PC-9 (cell line): ENCODE measurements around the gene MSI2. TPM values are rescaled to one million over a fixed set of nuclear protein-coding genes. Genes with fewer than 3 reads are reported as not detected.

Source experiments
- BruUV-seq: library from RNA; stranded (reverse); fragments of 400-500 nt; replicated peaks from 2 replicates; lab custom pipeline; 2021; lab: Mats Ljungman, UMichigan
- CTCF ChIA-PET: fragments of 300-600 bp; sonication (Branson Sonifier 250); formaldehyde crosslinking; loops from one replicate; lab custom pipeline; 2022; ENCODE audit warnings: antibody characterized with exemption; lab: Charles Lee
- POLR2A ChIA-PET: fragments of 300-600 bp; sonication (Branson Sonifier 250); formaldehyde crosslinking; loops from one replicate; lab custom pipeline; 2022; ENCODE audit warnings: antibody characterized with exemption; ENCODE audit not compliant: unreplicated experiment; lab: Charles Lee
- DNase-seq, 2 experiments: peaks; one replicate each; pipeline versions ENCODE4 v3.0.0 to v3.0.0-alpha.2; 2015 to 2022; ENCODE audit warnings: mixed read lengths in 1 of 2
- H2AFZ ChIP-seq: fragments of 200-600 bp; sonication (generic); 2 replicates; pipeline ENCODE4 v1.8.1; 2017; ENCODE audit warnings: antibody characterized with exemption
- H3F3A ChIP-seq: fragments of 200-600 bp; sonication (generic); 2 replicates; pipeline ENCODE4 v1.8.1; 2017; ENCODE audit warnings: antibody characterized with exemption, mild to moderate bottlenecking, low read depth; ENCODE audit not compliant: insufficient read depth
- H3K27ac ChIP-seq: fragments of 200-600 bp; sonication (generic); 2 replicates; pipeline ENCODE4 v1.6.1; 2016; ENCODE audit warnings: mixed run types
- H3K27me3 ChIP-seq: fragments of 200-600 bp; sonication (generic); 2 replicates; pipeline ENCODE4 v1.6.1; 2016; ENCODE audit warnings: low read depth, mixed run types; ENCODE audit not compliant: insufficient read depth
- H3K36me3 ChIP-seq: fragments of 200-600 bp; sonication (generic); 2 replicates; pipeline ENCODE4 v1.6.1; 2016; ENCODE audit warnings: low read depth, mixed run types
- H3K4me1 ChIP-seq: fragments of 200-600 bp; sonication (generic); replicated peaks from 2 replicates; pipeline ENCODE4 v1.6.1; 2016; ENCODE audit warnings: mixed run types; ENCODE audit not compliant: insufficient read depth
- H3K4me2 ChIP-seq: fragments of 200-600 bp; sonication (generic); 2 replicates; pipeline ENCODE4 v1.6.1; 2017; ENCODE audit warnings: mixed run types
- H3K4me3 ChIP-seq: fragments of 200-600 bp; sonication (generic); 2 replicates; pipeline ENCODE4 v1.6.1; 2016; ENCODE audit warnings: mixed run types
- H3K79me2 ChIP-seq: fragments of 200-600 bp; sonication (generic); 2 replicates; pipeline ENCODE4 v1.6.1; 2017; ENCODE audit warnings: low read depth, mixed run types
- H3K9me2 ChIP-seq: fragments of 200-600 bp; sonication (generic); 2 replicates; pipeline ENCODE4 v1.8.1; 2017; ENCODE audit warnings: mild to moderate bottlenecking; ENCODE audit not compliant: insufficient read depth
- H3K9me3 ChIP-seq: fragments of 200-600 bp; sonication (generic); 2 replicates; pipeline ENCODE4 v1.8.1; 2016; ENCODE audit warnings: low read depth; ENCODE audit not compliant: insufficient read depth
- H4K20me1 ChIP-seq: fragments of 200-600 bp; sonication (generic); 2 replicates; pipeline ENCODE4 v1.8.1; 2017; ENCODE audit not compliant: insufficient read depth
- EZH2 ChIP-seq: fragments of 200-600 bp; sonication (generic); IDR thresholded peaks from 2 replicates; pipeline ENCODE4 v1.8.0; 2017; ENCODE audit warnings: antibody characterized with exemption, low read depth
- intact Hi-C: fragments of 100-400 bp; cut with micrococcal nuclease; formaldehyde crosslinking; loops from one replicate; pipeline ENCODE4 v1.10.0; 2022; ENCODE audit not compliant: unreplicated experiment
- total RNA-seq: library from RNA; stranded (reverse); gene quantifications from 2 replicates; pipeline ENCODE4 v1.2.3, GENCODE V29; 2021
- TF ChIP-seq, protein P1 (sequence below): fragments of 200-600 bp; sonication (generic); conservative IDR thresholded peaks from 2 replicates; pipeline ENCODE4 v1.6.1; 2017; ENCODE audit warnings: mixed run types, antibody characterized with exemption, mild to moderate bottlenecking, moderate library complexity

MSI2 gene
- total RNA-seq, 1 experiment from 2014 or later, result 15.7 TPM

DNA sequence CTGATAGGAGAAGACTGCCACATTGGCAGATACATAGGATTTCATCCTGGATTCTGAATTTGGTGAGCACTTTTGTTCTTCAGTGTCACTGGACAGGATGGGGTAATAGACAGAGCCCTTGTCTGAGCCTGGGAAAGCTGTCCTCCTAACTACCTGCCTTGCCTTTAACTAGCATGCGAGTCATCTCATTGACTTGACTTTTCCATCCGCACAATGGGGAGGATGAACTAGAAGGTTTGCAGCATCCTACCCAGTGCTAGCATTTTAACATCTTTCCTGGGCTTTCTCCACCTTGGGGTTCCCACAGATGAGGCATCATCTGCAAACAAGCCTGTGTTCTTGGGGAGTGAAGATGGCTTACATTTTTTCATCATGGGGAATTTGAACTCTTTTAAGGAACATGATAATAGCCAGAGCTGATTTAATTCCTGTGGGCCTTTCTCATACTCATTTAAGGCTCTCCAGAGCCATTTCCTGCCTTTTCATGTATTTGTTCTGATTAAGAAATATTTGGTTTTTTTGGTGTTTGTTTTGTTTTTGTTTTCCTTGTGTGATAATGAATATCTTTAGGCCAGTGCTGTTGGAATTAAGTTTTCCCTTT lies 139.5 kb downstream of the MSI2 start:
- TF ChIP-seq, protein P1, sequence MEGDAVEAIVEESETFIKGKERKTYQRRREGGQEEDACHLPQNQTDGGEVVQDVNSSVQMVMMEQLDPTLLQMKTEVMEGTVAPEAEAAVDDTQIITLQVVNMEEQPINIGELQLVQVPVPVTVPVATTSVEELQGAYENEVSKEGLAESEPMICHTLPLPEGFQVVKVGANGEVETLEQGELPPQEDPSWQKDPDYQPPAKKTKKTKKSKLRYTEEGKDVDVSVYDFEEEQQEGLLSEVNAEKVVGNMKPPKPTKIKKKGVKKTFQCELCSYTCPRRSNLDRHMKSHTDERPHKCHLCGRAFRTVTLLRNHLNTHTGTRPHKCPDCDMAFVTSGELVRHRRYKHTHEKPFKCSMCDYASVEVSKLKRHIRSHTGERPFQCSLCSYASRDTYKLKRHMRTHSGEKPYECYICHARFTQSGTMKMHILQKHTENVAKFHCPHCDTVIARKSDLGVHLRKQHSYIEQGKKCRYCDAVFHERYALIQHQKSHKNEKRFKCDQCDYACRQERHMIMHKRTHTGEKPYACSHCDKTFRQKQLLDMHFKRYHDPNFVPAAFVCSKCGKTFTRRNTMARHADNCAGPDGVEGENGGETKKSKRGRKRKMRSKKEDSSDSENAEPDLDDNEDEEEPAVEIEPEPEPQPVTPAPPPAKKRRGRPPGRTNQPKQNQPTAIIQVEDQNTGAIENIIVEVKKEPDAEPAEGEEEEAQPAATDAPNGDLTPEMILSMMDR, result no peak
- TF ChIP-seq EZH2, result no peak
- peaks cover 8% of the 10 kb centered on the region; the same call in 1 of the 2 replicates for H3K4me1 ChIP-seq
- CTCF ChIA-PET, result no interaction called here

DNA sequence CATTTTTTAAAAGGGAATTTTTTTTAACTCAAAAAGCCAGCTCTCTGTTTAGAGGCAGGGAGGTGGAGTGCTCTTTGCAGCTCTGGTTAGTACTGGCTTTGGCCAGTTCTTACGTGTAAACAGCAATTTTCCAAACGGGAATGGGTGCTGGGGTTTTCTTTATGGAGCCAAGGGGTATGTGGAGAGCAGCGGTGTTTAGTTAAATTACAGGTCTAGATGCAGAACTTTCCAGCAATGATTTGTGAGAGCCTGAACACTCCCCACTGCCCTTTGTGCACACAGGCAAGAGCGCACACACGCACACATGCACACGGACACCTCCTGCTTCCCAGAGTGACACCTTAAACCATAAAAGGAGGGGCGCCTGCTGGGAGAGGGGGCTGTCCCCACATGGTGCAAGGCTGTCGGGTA lies 140.2 kb downstream of the MSI2 start:
- POLR2A ChIA-PET, result no interaction called here
- Histone ChIP-seq H3K4me2 (no peak overlapping the region), H3K79me2 (no peaks in the 10 kb centered on the region), H3K27ac (no peak overlapping the region), H4K20me1 (no peaks in the 10 kb centered on the region), H3K9me2 (no peaks in the 10 kb centered on the region), H3K36me3 (no peaks in the 10 kb centered on the region), H2AFZ (no peak overlapping the region), H3K4me3 (no peak overlapping the region), H3K9me3 (peaks cover 4% of the 10 kb centered on the region; the same call in 1 of the 2 replicates), H3K27me3 (peaks cover 6% of the 10 kb centered on the region; the same call in 1 of the 2 replicates), H3K4me1 (peaks cover 8% of the 10 kb centered on the region; the same call in 1 of the 2 replicates), H3F3A (no peaks in the 10 kb centered on the region)
- TF ChIP-seq, protein P1, result no peak
- no peak for TF ChIP-seq EZH2
- no TSS peak for BruUV-seq
- intact Hi-C loops, result no loop called here
- DNase-seq, result no peak
- CTCF ChIA-PET, result no interaction called here

More for the DNA sequence above, 139.5 kb downstream of the MSI2 start:
- intact Hi-C loops, result no loop called here
- Histone ChIP-seq H3K4me2 (no peak overlapping the region), H3F3A (no peaks in the 10 kb centered on the region), H3K9me2 (no peaks in the 10 kb centered on the region), H3K27me3 (peaks cover 6% of the 10 kb centered on the region; the same call in 1 of the 2 replicates), H3K4me3 (no peak overlapping the region), H3K79me2 (no peaks in the 10 kb centered on the region), H3K36me3 (no peaks in the 10 kb centered on the region), H3K9me3 (peaks cover 4% of the 10 kb centered on the region; the same call in 1 of the 2 replicates), H2AFZ (no peak overlapping the region), H4K20me1 (no peaks in the 10 kb centered on the region), H3K27ac (no peak overlapping the region)
- BruUV-seq, result no TSS peak
- POLR2A ChIA-PET, result no interaction called here
- DNase-seq, result no peak

DNA sequence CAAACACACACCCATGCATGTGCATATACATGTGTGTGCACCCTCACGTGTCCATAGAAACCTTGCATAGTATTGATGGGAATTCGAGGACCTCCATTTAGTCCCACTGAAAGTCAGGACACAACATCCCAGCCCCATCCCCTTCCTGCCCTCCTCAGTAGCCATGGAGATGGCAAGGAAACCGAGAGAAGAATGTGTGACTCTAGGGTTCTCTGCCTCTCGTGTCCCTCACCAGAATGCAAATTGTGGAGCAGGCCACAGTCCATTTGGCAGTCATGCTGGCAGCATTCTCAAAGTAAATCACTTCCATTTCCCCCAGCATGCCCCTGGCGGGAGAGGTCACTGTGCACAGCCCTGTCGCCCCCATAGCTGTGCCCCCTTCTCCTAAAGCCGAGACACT lies 141.1 kb downstream of the MSI2 start:
- Histone ChIP-seq H3K27me3 (peaks cover 6% of the 10 kb centered on the region; the same call in 1 of the 2 replicates), H3K27ac (no peak overlapping the region), H3K4me1 (peaks cover 8% of the 10 kb centered on the region; the same call in 1 of the 2 replicates), H3K9me3 (peaks cover 4% of the 10 kb centered on the region; the same call in 1 of the 2 replicates), H3K79me2 (no peaks in the 10 kb centered on the region), H3K4me3 (no peak overlapping the region), H3K4me2 (no peak overlapping the region), H3K9me2 (no peaks in the 10 kb centered on the region), H3F3A (no peaks in the 10 kb centered on the region), H3K36me3 (no peaks in the 10 kb centered on the region), H2AFZ (no peak overlapping the region), H4K20me1 (no peaks in the 10 kb centered on the region)
- intact Hi-C loops, result no loop called here
- BruUV-seq, result no TSS peak
- POLR2A ChIA-PET, result no interaction called here
- DNase-seq, result no peak
- CTCF ChIA-PET, result no interaction called here
- no peak for TF ChIP-seq EZH2
- TF ChIP-seq, protein P1, result no peak
